H9 (cell line): ENCODE data around the gene ADARB2. TPM values are rescaled to one million over a fixed set of nuclear protein-coding genes. Genes with fewer than 3 reads are reported as not detected.
A peak's percentile ranks its signal among the peaks of the same experiment; 100 is the strongest.

Source experiments
- DNase-seq: peaks from one replicate; pipeline ENCODE4 v3.0.0-alpha.2; 2017
- H2AFZ ChIP-seq: one replicate; pipeline ENCODE4 v1.6.1; 2013; ENCODE audit warnings: mild to moderate bottlenecking, low read length, control low read depth, moderate library complexity
- H2AK5ac ChIP-seq: 2 replicates; pipeline ENCODE4 v1.6.1; 2013; ENCODE audit warnings: low read length, control low read depth, mixed read lengths; ENCODE audit not compliant: insufficient read length
- H2BK120ac ChIP-seq: one replicate; pipeline ENCODE4 v1.6.1; 2013; ENCODE audit warnings: low read depth, mild to moderate bottlenecking, low read length, control low read depth, inconsistent platforms; ENCODE audit not compliant: poor library complexity, severe bottlenecking
- H2BK12ac ChIP-seq: 2 replicates; pipeline ENCODE4 v1.6.1; 2013; ENCODE audit warnings: low read length, control low read depth, mixed read lengths, low read depth; ENCODE audit not compliant: insufficient read length
- H2BK15ac ChIP-seq: 2 replicates; pipeline ENCODE4 v1.6.1; 2013; ENCODE audit warnings: low read depth, low read length, control low read depth
- H2BK20ac ChIP-seq: one replicate; pipeline ENCODE4 v1.6.1; 2013; ENCODE audit warnings: low read depth, mild to moderate bottlenecking, low read length, control low read depth, inconsistent platforms; ENCODE audit not compliant: poor library complexity, severe bottlenecking
- H2BK5ac ChIP-seq: 2 replicates; pipeline ENCODE4 v1.6.1; 2013; ENCODE audit warnings: low read length, control low read depth, mixed read lengths; ENCODE audit not compliant: insufficient read length
- H3K14ac ChIP-seq: 2 replicates; pipeline ENCODE4 v1.6.1; 2013; ENCODE audit warnings: low read length, control low read depth; ENCODE audit not compliant: insufficient read depth
- H3K18ac ChIP-seq: 2 replicates; pipeline ENCODE4 v1.6.1; 2013; ENCODE audit warnings: low read depth, mild to moderate bottlenecking, mixed read lengths, low read length, control low read depth; ENCODE audit not compliant: insufficient read length
- H3K23ac ChIP-seq: 2 replicates; pipeline ENCODE4 v1.6.1; 2013; ENCODE audit warnings: low read length, control low read depth, mixed read lengths, low read depth; ENCODE audit not compliant: insufficient read length
- H3K23me2 ChIP-seq: 2 replicates; pipeline ENCODE4 v1.6.1; 2013; ENCODE audit warnings: low read depth, mild to moderate bottlenecking, mixed read lengths, low read length, control low read depth; ENCODE audit not compliant: insufficient read length, poor library complexity, severe bottlenecking
- H3K27ac ChIP-seq: 2 replicates; pipeline ENCODE4 v1.5.1; 2013; ENCODE audit warnings: low read length, control low read depth, mixed read lengths, low read depth; ENCODE audit not compliant: insufficient read length
- H3K27me3 ChIP-seq: 2 replicates; pipeline ENCODE4 v1.6.1; 2013; ENCODE audit warnings: low read length, control low read depth, inconsistent platforms; ENCODE audit not compliant: insufficient read depth
- H3K4ac ChIP-seq: 2 replicates; pipeline ENCODE4 v1.6.1; 2013; ENCODE audit warnings: low read depth, mild to moderate bottlenecking, control low read depth, inconsistent platforms, low read length, moderate library complexity
- H3K4me1 ChIP-seq: 2 replicates; pipeline ENCODE4 v1.6.1; 2013; ENCODE audit warnings: low read length, control low read depth, inconsistent platforms; ENCODE audit not compliant: insufficient read depth
- H3K4me2 ChIP-seq: 2 replicates; pipeline ENCODE4 v1.6.1; 2013; ENCODE audit warnings: low read length, control low read depth, mixed read lengths; ENCODE audit not compliant: insufficient read length, insufficient read depth
- H3K56ac ChIP-seq: 2 replicates; pipeline ENCODE4 v1.6.1; 2013; ENCODE audit warnings: low read depth, mild to moderate bottlenecking, mixed read lengths, low read length, control low read depth; ENCODE audit not compliant: insufficient read length
- H3K79me1 ChIP-seq: 2 replicates; pipeline ENCODE4 v1.6.1; 2013; ENCODE audit warnings: low read depth, mild to moderate bottlenecking, moderate library complexity, low read length, control low read depth, inconsistent platforms; ENCODE audit not compliant: insufficient read depth, poor library complexity, severe bottlenecking
- H3K79me2 ChIP-seq: 2 replicates; pipeline ENCODE4 v1.6.1; 2013; ENCODE audit warnings: low read length, control low read depth, inconsistent platforms; ENCODE audit not compliant: insufficient read depth
- H3K9ac ChIP-seq: 2 replicates; pipeline ENCODE4 v1.6.1; 2013; ENCODE audit warnings: low read length, control low read depth, mixed read lengths; ENCODE audit not compliant: insufficient read length; ENCODE audit errors: extremely low read depth
- H3K9me3 ChIP-seq: one replicate; pipeline ENCODE4 v1.6.1; 2013; ENCODE audit warnings: low read depth, low read length, inconsistent platforms; ENCODE audit not compliant: control insufficient read depth
- H3T11ph ChIP-seq: one replicate; pipeline ENCODE4 v1.6.1; 2013; ENCODE audit warnings: mild to moderate bottlenecking, low read length, control low read depth, inconsistent platforms
- H4K20me1 ChIP-seq: one replicate; pipeline ENCODE4 v1.6.1; 2013; ENCODE audit not compliant: control insufficient read depth, insufficient read length, insufficient read depth
- H4K5ac ChIP-seq: 2 replicates; pipeline ENCODE4 v1.6.1; 2013; ENCODE audit warnings: low read depth, mild to moderate bottlenecking, mixed read lengths, low read length, control low read depth; ENCODE audit not compliant: insufficient read length
- H4K8ac ChIP-seq: replicated peaks from 2 replicates; pipeline ENCODE4 v1.6.1; 2013; ENCODE audit warnings: low read length, control low read depth, mixed read lengths, low read depth; ENCODE audit not compliant: insufficient read length
- H4K91ac ChIP-seq: 2 replicates; pipeline ENCODE4 v1.6.1; 2013; ENCODE audit warnings: low read depth, mild to moderate bottlenecking, moderate library complexity, mixed read lengths, low read length, control low read depth; ENCODE audit not compliant: insufficient read length
- H3K27ac Mint-ChIP-seq, 3 experiments: 2 replicates in 2 of 3; 3 replicates in 1 of 3; pipeline ENCODE4 v1.8.0; 2020 to 2021; ENCODE audit warnings: mixed read lengths in 3 of 3, mild to moderate bottlenecking in 1 of 3, moderate library complexity in 1 of 3
- H3K27me3 Mint-ChIP-seq: 2 replicates; pipeline ENCODE4 v1.8.0; 2021; ENCODE audit warnings: low read depth, mild to moderate bottlenecking, moderate library complexity, mixed read lengths
- H3K36me3 Mint-ChIP-seq, 3 experiments: 2 replicates in 2 of 3; 3 replicates in 1 of 3; pipeline ENCODE4 v1.8.0; 2020 to 2021; ENCODE audit warnings: low read depth in 3 of 3, mixed read lengths in 3 of 3; ENCODE audit not compliant: insufficient read depth in 1 of 3
- H3K4me1 Mint-ChIP-seq, 2 experiments: 2 replicates each; pipeline ENCODE4 v1.8.0; 2020; ENCODE audit warnings: mixed read lengths in 2 of 2
- H3K4me3 Mint-ChIP-seq, 2 experiments: 2 replicates in 1 of 2; 3 replicates in 1 of 2; pipeline ENCODE4 v1.8.0; 2020 to 2021; ENCODE audit warnings: mild to moderate bottlenecking in 2 of 2, mixed read lengths in 2 of 2, moderate library complexity in 1 of 2
- H3K9me3 Mint-ChIP-seq, 2 experiments: 2 replicates in 1 of 2; 3 replicates in 1 of 2; pipeline ENCODE4 v1.8.0; 2020; ENCODE audit warnings: mild to moderate bottlenecking in 2 of 2, mixed read lengths in 2 of 2, moderate library complexity in 1 of 2
- WGBS: extraction: QIAGEN DNeasy Blood & Tissue Kit; methylation state at CpG from one replicate; pipeline ENCODE4 v1.1.7; 2013; ENCODE audit warnings: missing lambda C conversion rate, low lambda C conversion rate, mixed read lengths; ENCODE audit not compliant: insufficient read length; ENCODE audit errors: extremely low coverage; 5-methylcytosine and 5-hydroxymethylcytosine counted together
- total RNA-seq: library from RNA; stranded (reverse); gene quantifications from 2 replicates; pipeline ENCODE4 v1.2.1, GENCODE V29; 2021
- TF ChIP-seq, protein P1 (sequence below): fragments of 200-600 bp; sonication (generic); conservative IDR thresholded peaks from 3 replicates; pipeline ENCODE4 v1.8.0; 2021; ENCODE audit warnings: antibody characterized with exemption, mild to moderate bottlenecking

The ADARB2 gene
- total RNA-seq, 1 experiment from 2014 or later = 0.87 TPM

DNA sequence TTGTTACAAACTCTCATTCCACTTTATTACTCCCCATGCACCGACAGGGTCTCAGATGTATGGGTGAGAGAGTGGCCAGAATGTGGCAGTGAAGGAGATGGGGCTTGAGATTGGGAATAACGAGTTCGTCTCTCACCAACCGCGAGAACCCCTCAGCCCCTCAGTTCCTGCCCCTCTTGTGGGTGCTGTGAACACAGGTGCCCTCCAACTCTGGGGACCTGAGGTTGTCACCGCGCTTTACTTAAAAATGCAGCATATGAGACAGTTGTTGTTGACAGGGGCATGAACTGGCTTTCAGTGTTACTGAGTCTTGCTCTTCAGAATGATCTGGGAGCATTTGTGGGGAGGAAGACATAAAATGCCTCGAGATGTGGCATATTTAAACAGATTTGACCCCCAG, 391.1 kb downstream of the ADARB2 start:
- no peaks in the 10 kb centered on the region for H3K9me3 ChIP-seq
- H2AFZ ChIP-seq = no peak overlapping the region
- no peak for DNase-seq
- H3T11ph ChIP-seq = no peak overlapping the region
- peak overlapping the region; percentile 12; the same call in 1 of the 2 replicates for H2BK15ac ChIP-seq
- Mint-ChIP-seq H3K27me3 (peaks cover 10% of the 10 kb centered on the region), H3K9me3 (no peaks in the 10 kb centered on the region; a peak in 2 of 5 replicates), H3K36me3 (no peaks in the 10 kb centered on the region), H3K27ac (no peak overlapping the region; a peak in 1 of 7 replicates), H3K4me3 (no peak overlapping the region), H3K4me1 (peaks cover 17 to 21% of the 10 kb centered on the region in 2 experiments)
- no peak overlapping the region for H4K5ac ChIP-seq
- H3K27me3 ChIP-seq = no peaks in the 10 kb centered on the region
- TF ChIP-seq, protein P1, sequence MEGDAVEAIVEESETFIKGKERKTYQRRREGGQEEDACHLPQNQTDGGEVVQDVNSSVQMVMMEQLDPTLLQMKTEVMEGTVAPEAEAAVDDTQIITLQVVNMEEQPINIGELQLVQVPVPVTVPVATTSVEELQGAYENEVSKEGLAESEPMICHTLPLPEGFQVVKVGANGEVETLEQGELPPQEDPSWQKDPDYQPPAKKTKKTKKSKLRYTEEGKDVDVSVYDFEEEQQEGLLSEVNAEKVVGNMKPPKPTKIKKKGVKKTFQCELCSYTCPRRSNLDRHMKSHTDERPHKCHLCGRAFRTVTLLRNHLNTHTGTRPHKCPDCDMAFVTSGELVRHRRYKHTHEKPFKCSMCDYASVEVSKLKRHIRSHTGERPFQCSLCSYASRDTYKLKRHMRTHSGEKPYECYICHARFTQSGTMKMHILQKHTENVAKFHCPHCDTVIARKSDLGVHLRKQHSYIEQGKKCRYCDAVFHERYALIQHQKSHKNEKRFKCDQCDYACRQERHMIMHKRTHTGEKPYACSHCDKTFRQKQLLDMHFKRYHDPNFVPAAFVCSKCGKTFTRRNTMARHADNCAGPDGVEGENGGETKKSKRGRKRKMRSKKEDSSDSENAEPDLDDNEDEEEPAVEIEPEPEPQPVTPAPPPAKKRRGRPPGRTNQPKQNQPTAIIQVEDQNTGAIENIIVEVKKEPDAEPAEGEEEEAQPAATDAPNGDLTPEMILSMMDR = no peak
- H3K79me1 ChIP-seq = no peaks in the 10 kb centered on the region
- no peak overlapping the region for H2BK5ac ChIP-seq
- no peak overlapping the region for H2BK20ac ChIP-seq
- no peak overlapping the region for H3K9ac ChIP-seq
- H3K18ac ChIP-seq = no peak overlapping the region
- no peak overlapping the region for H3K4me2 ChIP-seq
- no peaks in the 10 kb centered on the region for H3K4me1 ChIP-seq
- H4K20me1 ChIP-seq = no peaks in the 10 kb centered on the region
- no peak overlapping the region for H2BK120ac ChIP-seq
- no peak overlapping the region for H3K4ac ChIP-seq
- no peak overlapping the region for H2BK12ac ChIP-seq
- H3K23ac ChIP-seq = no peak overlapping the region
- no peak overlapping the region for H4K91ac ChIP-seq
- no peaks in the 10 kb centered on the region for H3K79me2 ChIP-seq
- H3K14ac ChIP-seq = no peak overlapping the region; the same call in 1 of the 2 replicates
- no peak overlapping the region for H3K27ac ChIP-seq
- H4K8ac ChIP-seq = no peak overlapping the region
- H2AK5ac ChIP-seq = no peak overlapping the region
- no peak overlapping the region for H3K56ac ChIP-seq
- no peaks in the 10 kb centered on the region for H3K23me2 ChIP-seq
- no CpG with 5 or more reads among the region's 8 CpGs for WGBS
